ENCODE results near the gene CTBP1. TPM values are rescaled to one million over a fixed set of nuclear protein-coding genes. Genes with fewer than 3 reads are reported as not detected.

The CTBP1 gene
- total and polyA plus RNA-seq, 2 experiments from 2014 or later, result 74.0 to 192 TPM

DNA sequence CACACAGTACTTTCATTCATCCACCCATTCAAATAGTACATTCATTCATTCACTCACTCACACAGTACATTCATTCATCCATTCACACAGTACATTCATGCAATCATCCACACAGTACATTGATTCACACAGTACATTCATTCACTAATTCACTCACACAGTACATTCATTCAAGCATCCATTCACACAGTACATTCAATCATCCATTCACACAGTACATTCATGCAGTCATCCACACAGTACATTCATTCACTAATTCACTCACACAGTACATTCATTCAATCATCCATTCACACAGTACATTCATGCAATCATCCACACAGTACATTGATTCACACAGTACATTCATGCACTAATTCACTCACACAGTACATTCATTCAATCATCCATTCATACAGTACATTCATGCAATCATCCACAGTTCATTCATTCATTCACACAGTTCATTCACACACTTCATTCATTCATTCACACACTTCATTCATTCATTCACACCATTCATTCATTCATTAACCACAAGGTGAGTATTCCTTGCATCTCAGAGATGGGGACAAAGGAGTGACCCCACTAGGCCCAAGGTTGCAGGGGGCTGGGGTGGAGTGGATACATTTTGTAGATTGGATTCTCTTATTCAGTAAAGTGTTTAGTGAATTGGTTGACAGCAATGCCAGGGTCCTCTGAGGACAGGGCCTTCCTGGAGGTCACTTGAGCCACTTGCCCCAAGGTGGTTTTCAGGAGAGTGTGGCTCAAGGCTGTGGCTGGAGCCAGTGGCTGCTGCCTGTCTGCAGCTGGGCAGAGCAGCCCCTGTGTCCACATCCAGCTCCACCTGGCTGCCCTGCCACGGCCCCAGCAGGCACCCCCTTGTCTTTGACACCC lies 72.3 kb downstream of the CTBP1 start:
- Mint-ChIP-seq H3K4me3 (no peak overlapping the region; the same call in 2 of the 3 replicates), H3K27me3 (ENCODE audit: insufficient read depth, low read depth, poor library complexity) (peaks cover 30% of the 10 kb centered on the region), H3K36me3 (ENCODE audit: low read depth) (peaks cover 3% of the 10 kb centered on the region; the same call in 2 of the 3 replicates), H3K9me3 (peaks cover 29% of the 10 kb centered on the region), H3K4me1 (no peaks in the 10 kb centered on the region; the same call in 1 of the 3 replicates), H3K27ac (no peak overlapping the region)
- H3F3A ChIP-seq (replicated peaks; ENCODE audit: low read depth), result no peaks in the 10 kb centered on the region
- no peak overlapping the region for H3K4me3 ChIP-seq
- H3K27me3 ChIP-seq (ENCODE audit: insufficient read depth), result peaks cover 37% of the 10 kb centered on the region
- H4K20me1 ChIP-seq (replicated peaks; ENCODE audit: insufficient read depth), result no peaks in the 10 kb centered on the region
- H3K36me3 ChIP-seq (ENCODE audit: insufficient read depth), result 0 out of 2 replicates have a peak, but pooled peaks cover 7% of the 10 kb centered on the region
- H3K79me2 ChIP-seq (replicated peaks; ENCODE audit: insufficient read depth), result no peaks in the 10 kb centered on the region
- H2AFZ ChIP-seq, result no peak overlapping the region
- ATAC-seq (no peak), DNase-seq (ENCODE audit: low spot score) (no peak)
- H3K9me2 ChIP-seq (ENCODE audit: insufficient read depth), result no peaks in the 10 kb centered on the region
- no peak overlapping the region for H3K4me2 ChIP-seq
- TF ChIP-seq, protein P1, sequence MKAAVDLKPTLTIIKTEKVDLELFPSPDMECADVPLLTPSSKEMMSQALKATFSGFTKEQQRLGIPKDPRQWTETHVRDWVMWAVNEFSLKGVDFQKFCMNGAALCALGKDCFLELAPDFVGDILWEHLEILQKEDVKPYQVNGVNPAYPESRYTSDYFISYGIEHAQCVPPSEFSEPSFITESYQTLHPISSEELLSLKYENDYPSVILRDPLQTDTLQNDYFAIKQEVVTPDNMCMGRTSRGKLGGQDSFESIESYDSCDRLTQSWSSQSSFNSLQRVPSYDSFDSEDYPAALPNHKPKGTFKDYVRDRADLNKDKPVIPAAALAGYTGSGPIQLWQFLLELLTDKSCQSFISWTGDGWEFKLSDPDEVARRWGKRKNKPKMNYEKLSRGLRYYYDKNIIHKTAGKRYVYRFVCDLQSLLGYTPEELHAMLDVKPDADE (IDR thresholded peaks at IDR 0.05), result no peak
- TF ChIP-seq, protein P2, sequence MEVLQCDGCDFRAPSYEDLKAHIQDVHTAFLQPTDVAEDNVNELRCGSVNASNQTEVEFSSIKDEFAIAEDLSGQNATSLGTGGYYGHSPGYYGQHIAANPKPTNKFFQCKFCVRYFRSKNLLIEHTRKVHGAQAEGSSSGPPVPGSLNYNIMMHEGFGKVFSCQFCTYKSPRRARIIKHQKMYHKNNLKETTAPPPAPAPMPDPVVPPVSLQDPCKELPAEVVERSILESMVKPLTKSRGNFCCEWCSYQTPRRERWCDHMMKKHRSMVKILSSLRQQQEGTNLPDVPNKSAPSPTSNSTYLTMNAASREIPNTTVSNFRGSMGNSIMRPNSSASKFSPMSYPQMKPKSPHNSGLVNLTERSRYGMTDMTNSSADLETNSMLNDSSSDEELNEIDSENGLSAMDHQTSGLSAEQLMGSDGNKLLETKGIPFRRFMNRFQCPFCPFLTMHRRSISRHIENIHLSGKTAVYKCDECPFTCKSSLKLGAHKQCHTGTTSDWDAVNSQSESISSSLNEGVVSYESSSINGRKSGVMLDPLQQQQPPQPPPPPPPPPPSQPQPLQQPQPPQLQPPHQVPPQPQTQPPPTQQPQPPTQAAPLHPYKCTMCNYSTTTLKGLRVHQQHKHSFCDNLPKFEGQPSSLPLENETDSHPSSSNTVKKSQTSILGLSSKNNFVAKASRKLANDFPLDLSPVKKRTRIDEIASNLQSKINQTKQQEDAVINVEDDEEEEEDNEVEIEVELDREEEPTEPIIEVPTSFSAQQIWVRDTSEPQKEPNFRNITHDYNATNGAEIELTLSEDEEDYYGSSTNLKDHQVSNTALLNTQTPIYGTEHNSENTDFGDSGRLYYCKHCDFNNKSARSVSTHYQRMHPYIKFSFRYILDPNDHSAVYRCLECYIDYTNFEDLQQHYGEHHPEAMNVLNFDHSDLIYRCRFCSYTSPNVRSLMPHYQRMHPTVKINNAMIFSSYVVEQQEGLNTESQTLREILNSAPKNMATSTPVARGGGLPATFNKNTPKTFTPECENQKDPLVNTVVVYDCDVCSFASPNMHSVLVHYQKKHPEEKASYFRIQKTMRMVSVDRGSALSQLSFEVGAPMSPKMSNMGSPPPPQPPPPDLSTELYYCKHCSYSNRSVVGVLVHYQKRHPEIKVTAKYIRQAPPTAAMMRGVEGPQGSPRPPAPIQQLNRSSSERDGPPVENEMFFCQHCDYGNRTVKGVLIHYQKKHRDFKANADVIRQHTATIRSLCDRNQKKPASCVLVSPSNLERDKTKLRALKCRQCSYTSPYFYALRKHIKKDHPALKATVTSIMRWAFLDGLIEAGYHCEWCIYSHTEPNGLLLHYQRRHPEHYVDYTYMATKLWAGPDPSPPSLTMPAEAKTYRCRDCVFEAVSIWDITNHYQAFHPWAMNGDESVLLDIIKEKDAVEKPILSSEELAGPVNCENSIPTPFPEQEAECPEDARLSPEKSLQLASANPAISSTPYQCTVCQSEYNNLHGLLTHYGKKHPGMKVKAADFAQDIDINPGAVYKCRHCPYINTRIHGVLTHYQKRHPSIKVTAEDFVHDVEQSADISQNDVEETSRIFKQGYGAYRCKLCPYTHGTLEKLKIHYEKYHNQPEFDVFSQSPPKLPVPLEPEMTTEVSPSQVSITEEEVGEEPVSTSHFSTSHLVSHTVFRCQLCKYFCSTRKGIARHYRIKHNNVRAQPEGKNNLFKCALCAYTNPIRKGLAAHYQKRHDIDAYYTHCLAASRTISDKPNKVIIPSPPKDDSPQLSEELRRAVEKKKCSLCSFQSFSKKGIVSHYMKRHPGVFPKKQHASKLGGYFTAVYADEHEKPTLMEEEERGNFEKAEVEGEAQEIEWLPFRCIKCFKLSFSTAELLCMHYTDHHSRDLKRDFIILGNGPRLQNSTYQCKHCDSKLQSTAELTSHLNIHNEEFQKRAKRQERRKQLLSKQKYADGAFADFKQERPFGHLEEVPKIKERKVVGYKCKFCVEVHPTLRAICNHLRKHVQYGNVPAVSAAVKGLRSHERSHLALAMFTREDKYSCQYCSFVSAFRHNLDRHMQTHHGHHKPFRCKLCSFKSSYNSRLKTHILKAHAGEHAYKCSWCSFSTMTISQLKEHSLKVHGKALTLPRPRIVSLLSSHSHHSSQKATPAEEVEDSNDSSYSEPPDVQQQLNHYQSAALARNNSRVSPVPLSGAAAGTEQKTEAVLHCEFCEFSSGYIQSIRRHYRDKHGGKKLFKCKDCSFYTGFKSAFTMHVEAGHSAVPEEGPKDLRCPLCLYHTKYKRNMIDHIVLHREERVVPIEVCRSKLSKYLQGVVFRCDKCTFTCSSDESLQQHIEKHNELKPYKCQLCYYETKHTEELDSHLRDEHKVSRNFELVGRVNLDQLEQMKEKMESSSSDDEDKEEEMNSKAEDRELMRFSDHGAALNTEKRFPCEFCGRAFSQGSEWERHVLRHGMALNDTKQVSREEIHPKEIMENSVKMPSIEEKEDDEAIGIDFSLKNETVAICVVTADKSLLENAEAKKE (CRISPR knock-in tag; IDR thresholded peaks at IDR 0.05), result no peak
- TF ChIP-seq EZH2phosphoT487 (IDR thresholded peaks at IDR 0.05; ENCODE audit: unreplicated experiment) (no peak), CREB1 (CRISPR knock-in tag; IDR thresholded peaks at IDR 0.05; ENCODE audit: low read depth) (no peak), EZH2 (IDR thresholded peaks at IDR 0.05; ENCODE audit: low read depth, unreplicated experiment) (no peak), NANOG (IDR thresholded peaks at IDR 0.05; ENCODE audit: borderline replicate concordance) (no peak), POLR2AphosphoS5 (IDR thresholded peaks at IDR 0.05; ENCODE audit: low read depth) (no peak), ZNF114 (CRISPR knock-in tag; IDR thresholded peaks at IDR 0.05) (no peak), ZNF331 (CRISPR knock-in tag; IDR thresholded peaks at IDR 0.05; ENCODE audit: low read depth) (no peak), STAT1 (IDR thresholded peaks at IDR 0.05; ENCODE audit: unreplicated experiment) (no peak), JUNB (IDR thresholded peaks at IDR 0.05; ENCODE audit: unreplicated experiment) (no peak)
- TF ChIP-seq, protein P3, sequence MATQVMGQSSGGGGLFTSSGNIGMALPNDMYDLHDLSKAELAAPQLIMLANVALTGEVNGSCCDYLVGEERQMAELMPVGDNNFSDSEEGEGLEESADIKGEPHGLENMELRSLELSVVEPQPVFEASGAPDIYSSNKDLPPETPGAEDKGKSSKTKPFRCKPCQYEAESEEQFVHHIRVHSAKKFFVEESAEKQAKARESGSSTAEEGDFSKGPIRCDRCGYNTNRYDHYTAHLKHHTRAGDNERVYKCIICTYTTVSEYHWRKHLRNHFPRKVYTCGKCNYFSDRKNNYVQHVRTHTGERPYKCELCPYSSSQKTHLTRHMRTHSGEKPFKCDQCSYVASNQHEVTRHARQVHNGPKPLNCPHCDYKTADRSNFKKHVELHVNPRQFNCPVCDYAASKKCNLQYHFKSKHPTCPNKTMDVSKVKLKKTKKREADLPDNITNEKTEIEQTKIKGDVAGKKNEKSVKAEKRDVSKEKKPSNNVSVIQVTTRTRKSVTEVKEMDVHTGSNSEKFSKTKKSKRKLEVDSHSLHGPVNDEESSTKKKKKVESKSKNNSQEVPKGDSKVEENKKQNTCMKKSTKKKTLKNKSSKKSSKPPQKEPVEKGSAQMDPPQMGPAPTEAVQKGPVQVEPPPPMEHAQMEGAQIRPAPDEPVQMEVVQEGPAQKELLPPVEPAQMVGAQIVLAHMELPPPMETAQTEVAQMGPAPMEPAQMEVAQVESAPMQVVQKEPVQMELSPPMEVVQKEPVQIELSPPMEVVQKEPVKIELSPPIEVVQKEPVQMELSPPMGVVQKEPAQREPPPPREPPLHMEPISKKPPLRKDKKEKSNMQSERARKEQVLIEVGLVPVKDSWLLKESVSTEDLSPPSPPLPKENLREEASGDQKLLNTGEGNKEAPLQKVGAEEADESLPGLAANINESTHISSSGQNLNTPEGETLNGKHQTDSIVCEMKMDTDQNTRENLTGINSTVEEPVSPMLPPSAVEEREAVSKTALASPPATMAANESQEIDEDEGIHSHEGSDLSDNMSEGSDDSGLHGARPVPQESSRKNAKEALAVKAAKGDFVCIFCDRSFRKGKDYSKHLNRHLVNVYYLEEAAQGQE (IDR thresholded peaks at IDR 0.05; ENCODE audit: unreplicated experiment), result no peak
- TF ChIP-seq, protein P4, sequence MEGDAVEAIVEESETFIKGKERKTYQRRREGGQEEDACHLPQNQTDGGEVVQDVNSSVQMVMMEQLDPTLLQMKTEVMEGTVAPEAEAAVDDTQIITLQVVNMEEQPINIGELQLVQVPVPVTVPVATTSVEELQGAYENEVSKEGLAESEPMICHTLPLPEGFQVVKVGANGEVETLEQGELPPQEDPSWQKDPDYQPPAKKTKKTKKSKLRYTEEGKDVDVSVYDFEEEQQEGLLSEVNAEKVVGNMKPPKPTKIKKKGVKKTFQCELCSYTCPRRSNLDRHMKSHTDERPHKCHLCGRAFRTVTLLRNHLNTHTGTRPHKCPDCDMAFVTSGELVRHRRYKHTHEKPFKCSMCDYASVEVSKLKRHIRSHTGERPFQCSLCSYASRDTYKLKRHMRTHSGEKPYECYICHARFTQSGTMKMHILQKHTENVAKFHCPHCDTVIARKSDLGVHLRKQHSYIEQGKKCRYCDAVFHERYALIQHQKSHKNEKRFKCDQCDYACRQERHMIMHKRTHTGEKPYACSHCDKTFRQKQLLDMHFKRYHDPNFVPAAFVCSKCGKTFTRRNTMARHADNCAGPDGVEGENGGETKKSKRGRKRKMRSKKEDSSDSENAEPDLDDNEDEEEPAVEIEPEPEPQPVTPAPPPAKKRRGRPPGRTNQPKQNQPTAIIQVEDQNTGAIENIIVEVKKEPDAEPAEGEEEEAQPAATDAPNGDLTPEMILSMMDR (conservative IDR thresholded peaks at IDR 0.05; ENCODE audit: low read depth in 2 of 2), result no peak
- H3K4me1 ChIP-seq (ENCODE audit: insufficient read depth), result no peaks in the 10 kb centered on the region
- H3K27ac ChIP-seq (ENCODE audit: low read depth), result no peak overlapping the region

Data from GM23338 (cell line).